Kidney epithelial cell (primary cell): ENCODE measurements around the gene NXN. TPM values are rescaled to one million over a fixed set of nuclear protein-coding genes. Genes with fewer than 3 reads are reported as not detected.

Experiments used
- DNase-seq: peaks from one replicate; pipeline ENCODE4 v3.0.0-alpha.2; 2010; ENCODE audit warnings: low read depth
- H3K27me3 ChIP-seq: 2 replicates; pipeline ENCODE4 v1.6.0; 2011; ENCODE audit warnings: low read length; ENCODE audit not compliant: control insufficient read depth, insufficient read depth
- H3K36me3 ChIP-seq: 2 replicates; pipeline ENCODE4 v1.5.1; 2011; ENCODE audit warnings: low read length; ENCODE audit not compliant: control insufficient read depth, insufficient read depth
- H3K4me3 ChIP-seq: 2 replicates; pipeline ENCODE4 v1.5.1; 2011; ENCODE audit warnings: low read depth, mild to moderate bottlenecking, control low read depth, low read length
- total RNA-seq: library from RNA; depleted of rRNA; stranded (reverse); fragments of >200 nt; gene quantifications from 2 replicates; pipeline ENCODE4 v1.2.3, GENCODE V29; 2015
- TF ChIP-seq, protein P1 (sequence below): IDR thresholded peaks from 2 replicates; pipeline ENCODE4 v1.5.1; 2011; ENCODE audit warnings: mild to moderate bottlenecking, moderate library complexity, low read length, control low read depth, inconsistent platforms; ENCODE audit not compliant: insufficient read depth, poor library complexity, severe bottlenecking

The NXN gene
- total RNA-seq, 1 donor from 2014 or later: 34.3 TPM

- Histone ChIP-seq H3K4me3 (no peak overlapping the region), H3K36me3 (no peaks in the 10 kb centered on the region), H3K27me3 (no peaks in the 10 kb centered on the region)
- DNase-seq: no peak
- TF ChIP-seq, protein P1, sequence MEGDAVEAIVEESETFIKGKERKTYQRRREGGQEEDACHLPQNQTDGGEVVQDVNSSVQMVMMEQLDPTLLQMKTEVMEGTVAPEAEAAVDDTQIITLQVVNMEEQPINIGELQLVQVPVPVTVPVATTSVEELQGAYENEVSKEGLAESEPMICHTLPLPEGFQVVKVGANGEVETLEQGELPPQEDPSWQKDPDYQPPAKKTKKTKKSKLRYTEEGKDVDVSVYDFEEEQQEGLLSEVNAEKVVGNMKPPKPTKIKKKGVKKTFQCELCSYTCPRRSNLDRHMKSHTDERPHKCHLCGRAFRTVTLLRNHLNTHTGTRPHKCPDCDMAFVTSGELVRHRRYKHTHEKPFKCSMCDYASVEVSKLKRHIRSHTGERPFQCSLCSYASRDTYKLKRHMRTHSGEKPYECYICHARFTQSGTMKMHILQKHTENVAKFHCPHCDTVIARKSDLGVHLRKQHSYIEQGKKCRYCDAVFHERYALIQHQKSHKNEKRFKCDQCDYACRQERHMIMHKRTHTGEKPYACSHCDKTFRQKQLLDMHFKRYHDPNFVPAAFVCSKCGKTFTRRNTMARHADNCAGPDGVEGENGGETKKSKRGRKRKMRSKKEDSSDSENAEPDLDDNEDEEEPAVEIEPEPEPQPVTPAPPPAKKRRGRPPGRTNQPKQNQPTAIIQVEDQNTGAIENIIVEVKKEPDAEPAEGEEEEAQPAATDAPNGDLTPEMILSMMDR: no peak
These were observed 75.7 kb downstream of the NXN start for GRCh38 chr17:903691-904481.

DNA sequence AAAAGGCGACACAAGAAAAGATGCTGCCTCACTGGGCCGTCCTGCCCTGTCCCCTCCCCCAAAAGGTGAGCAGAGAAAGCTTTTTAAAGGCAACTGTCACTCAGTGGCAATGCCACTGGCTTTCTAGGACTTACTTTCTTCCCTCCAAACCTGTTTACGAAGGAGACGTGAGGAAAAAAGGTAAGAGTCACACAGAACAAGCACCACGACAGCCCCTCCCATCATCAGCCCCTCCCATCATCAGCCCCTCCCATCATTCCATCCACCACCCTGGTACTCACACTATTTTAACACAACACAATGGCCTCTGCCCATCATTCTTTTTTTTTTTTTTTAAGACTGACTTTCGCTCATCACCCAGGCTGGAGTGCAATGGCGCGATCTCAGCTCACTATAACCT is 77.1 kb downstream of the NXN start:
- TF ChIP-seq, protein P1: no peak
- Histone ChIP-seq H3K36me3 (no peaks in the 10 kb centered on the region), H3K27me3 (no peaks in the 10 kb centered on the region), H3K4me3 (no peak overlapping the region)
- no peak for DNase-seq

GRCh38 chr17:901964-902363 is 77.6 kb downstream of the NXN start:
- Histone ChIP-seq H3K27me3 (no peaks in the 10 kb centered on the region), H3K36me3 (no peaks in the 10 kb centered on the region), H3K4me3 (no peak overlapping the region)
- no peak for DNase-seq
- TF ChIP-seq, protein P1: no peak

GRCh38 chr17:901191-901950 is 78.2 kb downstream of the NXN start:
- Histone ChIP-seq H3K36me3 (no peaks in the 10 kb centered on the region), H3K4me3 (no peak overlapping the region), H3K27me3 (no peaks in the 10 kb centered on the region)
- no peak for DNase-seq
- TF ChIP-seq, protein P1: no peak

- DNase-seq: no peak
These were observed 79.1 kb downstream of the NXN start for GRCh38 chr17:900336-900934.

More at GRCh38 chr17:900336-900934, 79.1 kb downstream of the NXN start:
- TF ChIP-seq, protein P1: no peak
- H3K27me3 ChIP-seq: no peaks in the 10 kb centered on the region
- H3K36me3 ChIP-seq: no peaks in the 10 kb centered on the region
- H3K4me3 ChIP-seq: no peak overlapping the region
